Panc1 (cell line): ENCODE data around the gene FCN3. TPM values are rescaled to one million over a fixed set of nuclear protein-coding genes. Genes with fewer than 3 reads are reported as not detected.

Experiments used
- ATAC-seq: fragments of 200-7000 bp; cut with Tn5 transposase; 2 replicates; pipeline ENCODE4 v1.9.1; 2020; ENCODE audit warnings: mild to moderate bottlenecking, moderate library complexity
- BruUV-seq: library from RNA; stranded (reverse); fragments of 400-500 nt; replicated peaks from 2 replicates; lab custom pipeline; 2021; lab: Mats Ljungman, UMichigan
- CTCF ChIA-PET: fragments of 300-600 bp; sonication (Branson Sonifier 250); formaldehyde crosslinking; loops from one replicate; lab custom pipeline; 2022; ENCODE audit warnings: antibody characterized with exemption; lab: Charles Lee
- POLR2A ChIA-PET: fragments of 300-600 bp; sonication (Branson Sonifier 250); formaldehyde crosslinking; loops from one replicate; lab custom pipeline; 2022; ENCODE audit warnings: antibody characterized with exemption; lab: Charles Lee
- DNase-seq: peaks from one replicate; pipeline ENCODE4 v3.0.0-alpha.2; 2010; ENCODE audit warnings: low read depth, low spot score
- H3K27ac ChIP-seq: 2 replicates; pipeline ENCODE4 v1.5.1; 2011; ENCODE audit warnings: mild to moderate bottlenecking, low read length, inconsistent platforms
- H3K27me3 ChIP-seq: fragments of 200-500 bp; sonication (Bioruptor generic); 2 replicates; pipeline ENCODE4 v1.6.0; 2014; ENCODE audit warnings: low read length, inconsistent platforms; ENCODE audit not compliant: control insufficient read depth, insufficient read depth
- H3K36me3 ChIP-seq: fragments of 200-500 bp; sonication (Bioruptor generic); 2 replicates; pipeline ENCODE4 v1.5.1; 2014; ENCODE audit warnings: inconsistent platforms, mild to moderate bottlenecking, low read length, moderate library complexity; ENCODE audit not compliant: control insufficient read depth, insufficient read depth
- H3K4me1 ChIP-seq: 2 replicates; pipeline ENCODE4 v1.5.1; 2011; ENCODE audit warnings: inconsistent platforms, mild to moderate bottlenecking, low read length, moderate library complexity; ENCODE audit not compliant: control insufficient read depth, insufficient read depth
- H3K4me3 ChIP-seq, 2 experiments: 2 replicates each; pipeline ENCODE4 v1.5.1; 2011 to 2012; ENCODE audit warnings: low read depth in 2 of 2, low read length in 2 of 2, mild to moderate bottlenecking in 2 of 2, inconsistent platforms in 1 of 2, moderate library complexity in 1 of 2
- H3K9me3 ChIP-seq: fragments of 200-500 bp; sonication (Bioruptor generic); 2 replicates; pipeline ENCODE4 v1.5.1; 2014; ENCODE audit warnings: low read depth, mild to moderate bottlenecking, inconsistent platforms, low read length, moderate library complexity; ENCODE audit not compliant: control insufficient read depth, insufficient read depth
- POLR2AphosphoS5 ChIP-seq: IDR thresholded peaks from 2 replicates; pipeline ENCODE4 v1.6.1; 2012; ENCODE audit warnings: mild to moderate bottlenecking, low read depth, low read length, moderate library complexity
- REST ChIP-seq, 2 experiments: IDR thresholded peaks; 2 replicates each; pipeline ENCODE4 v1.6.1; 2011 to 2012; ENCODE audit warnings: low read depth in 2 of 2, control low read depth in 1 of 2, low read length in 1 of 2, mild to moderate bottlenecking in 1 of 2, moderate library complexity in 1 of 2; ENCODE audit not compliant: insufficient read depth in 1 of 2
- SIN3A ChIP-seq: IDR thresholded peaks from 2 replicates; pipeline ENCODE4 v1.6.1; 2012; ENCODE audit warnings: low read depth, mild to moderate bottlenecking, low read length, moderate library complexity, borderline replicate concordance; ENCODE audit not compliant: insufficient read depth
- TCF7L2 ChIP-seq: IDR thresholded peaks from 2 replicates; pipeline ENCODE4 v1.6.1; 2011; ENCODE audit warnings: mild to moderate bottlenecking, low read depth, low read length, inconsistent platforms
- in situ Hi-C: cut with HindIII; loops from 2 replicates; pipeline ENCODE4 v1.10.0; 2016; ENCODE audit warnings: low sequenced_read_pairs, low pct_unique_long_range_greater_than_20kb
- intact Hi-C: fragments of 100-400 bp; cut with micrococcal nuclease; formaldehyde crosslinking; loops from one replicate; pipeline ENCODE4 v1.10.0; 2022; ENCODE audit not compliant: unreplicated experiment
- total RNA-seq: library from RNA; stranded (reverse); gene quantifications from one replicate; pipeline ENCODE4 v1.2.1, GENCODE V29; 2021; ENCODE audit not compliant: unreplicated experiment
- TF ChIP-seq, protein P1 (sequence below): fragments of 450-650 bp; IDR thresholded peaks from 2 replicates; pipeline ENCODE4 v1.5.1; 2017; ENCODE audit warnings: mild to moderate bottlenecking

Gene FCN3
- total RNA-seq, 1 experiment from 2014 or later = not detected

- in situ Hi-C loops (no loop called here), intact Hi-C loops (no loop called here)
- Histone ChIP-seq H3K27ac (peak overlapping the region; percentile 83), H3K4me1 (peaks cover 19% of the 10 kb centered on the region), H3K9me3 (no peaks in the 10 kb centered on the region), H3K27me3 (no peaks in the 10 kb centered on the region), H3K36me3 (no peaks in the 10 kb centered on the region), H3K4me3 (peak overlapping the region; percentile 46 to 59)
- DNase-seq (no peak), ATAC-seq (peak; percentile 89)
- no TSS peak for BruUV-seq
- ChIA-PET POLR2A (interaction anchor here (0.6 kb wide), 2 partner anchors 218 to 385 kb away, joined by 3 read pairs; no protein-coding TSS in a partner anchor), CTCF (interaction anchor here (0.5 to 1.0 kb wide), 7 partner anchors 13 to 240 kb away, joined by 3 to 10 read pairs (median 4); no protein-coding TSS in a partner anchor)
- TF ChIP-seq TCF7L2 (no peak), SIN3A (no peak; the same call in 1 of the 2 replicates), POLR2AphosphoS5 (0 out of 2 replicates have a peak, but pooled peaks have one; percentile 9), REST (IDR thresholded peaks at IDR 0.05; ENCODE audit: insufficient read depth in 1 of 2, low read depth in 2 of 2, low read length in 1 of 2) (no peak)
- TF ChIP-seq, protein P1, sequence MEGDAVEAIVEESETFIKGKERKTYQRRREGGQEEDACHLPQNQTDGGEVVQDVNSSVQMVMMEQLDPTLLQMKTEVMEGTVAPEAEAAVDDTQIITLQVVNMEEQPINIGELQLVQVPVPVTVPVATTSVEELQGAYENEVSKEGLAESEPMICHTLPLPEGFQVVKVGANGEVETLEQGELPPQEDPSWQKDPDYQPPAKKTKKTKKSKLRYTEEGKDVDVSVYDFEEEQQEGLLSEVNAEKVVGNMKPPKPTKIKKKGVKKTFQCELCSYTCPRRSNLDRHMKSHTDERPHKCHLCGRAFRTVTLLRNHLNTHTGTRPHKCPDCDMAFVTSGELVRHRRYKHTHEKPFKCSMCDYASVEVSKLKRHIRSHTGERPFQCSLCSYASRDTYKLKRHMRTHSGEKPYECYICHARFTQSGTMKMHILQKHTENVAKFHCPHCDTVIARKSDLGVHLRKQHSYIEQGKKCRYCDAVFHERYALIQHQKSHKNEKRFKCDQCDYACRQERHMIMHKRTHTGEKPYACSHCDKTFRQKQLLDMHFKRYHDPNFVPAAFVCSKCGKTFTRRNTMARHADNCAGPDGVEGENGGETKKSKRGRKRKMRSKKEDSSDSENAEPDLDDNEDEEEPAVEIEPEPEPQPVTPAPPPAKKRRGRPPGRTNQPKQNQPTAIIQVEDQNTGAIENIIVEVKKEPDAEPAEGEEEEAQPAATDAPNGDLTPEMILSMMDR = no peak
Observed at GRCh38 chr1:27349784-27350662, 24.6 kb downstream of the FCN3 start.

DNA sequence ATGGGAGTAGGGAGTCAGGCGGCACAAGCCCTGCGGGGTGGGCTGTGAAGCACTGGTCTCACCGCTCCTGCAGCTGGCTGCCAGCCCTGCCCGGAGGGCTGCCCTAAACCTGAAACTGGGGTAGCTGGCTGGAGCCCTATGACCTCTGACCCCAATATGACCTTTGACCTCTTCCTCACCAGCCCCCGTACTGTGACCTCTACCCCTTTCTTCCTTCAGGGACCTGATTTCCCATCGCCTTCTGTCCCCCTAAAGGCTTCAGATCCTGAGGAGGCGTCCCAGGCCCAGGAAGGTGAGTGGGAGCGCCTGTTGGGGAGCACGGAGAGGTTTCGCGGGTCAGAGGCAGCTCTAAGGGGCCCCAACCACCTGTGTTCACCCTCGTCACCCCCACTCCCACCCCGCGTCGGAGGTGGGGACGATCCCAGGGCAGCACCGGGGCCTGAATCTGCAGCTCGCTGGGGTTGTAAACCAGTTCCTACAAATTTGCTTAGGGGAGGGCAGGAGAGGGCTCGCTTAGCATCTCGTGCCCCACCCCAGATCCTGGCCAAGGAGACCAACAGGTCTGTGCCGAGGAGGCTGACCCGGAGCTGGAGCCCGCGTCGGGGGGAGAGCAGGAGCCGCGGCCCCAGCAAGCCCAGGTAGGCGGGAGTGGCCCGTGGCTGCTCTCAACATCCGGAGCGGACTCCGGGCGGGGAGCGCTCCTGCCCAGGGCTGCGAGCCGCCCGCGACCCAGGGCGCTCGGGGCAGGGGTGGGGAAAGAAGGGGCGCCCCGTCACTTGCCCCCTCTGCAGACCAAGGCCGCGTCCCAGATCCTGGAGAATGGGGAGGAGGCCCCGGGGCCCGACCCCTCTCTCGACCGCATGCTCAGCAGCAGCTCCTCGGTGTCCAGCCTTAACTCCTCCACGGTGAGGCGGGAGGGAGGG, 25.5 kb downstream of the FCN3 start:
- BruUV-seq = no TSS peak
- DNase-seq (no peak), ATAC-seq (peak; percentile 81)
- CTCF ChIA-PET = interaction anchor here (0.5 to 1.0 kb wide), 6 partner anchors 14 to 239 kb away, joined by 3 to 10 read pairs (median 4); no protein-coding TSS in a partner anchor
- no peak for TF ChIP-seq TCF7L2
- TF ChIP-seq, protein P1 = no peak
- TF ChIP-seq POLR2AphosphoS5 = peak; percentile 38; the same call in 1 of the 2 replicates
- no peak; the same call in 1 of the 2 replicates for TF ChIP-seq SIN3A
- TF ChIP-seq REST (IDR thresholded peaks at IDR 0.05; ENCODE audit: insufficient read depth in 1 of 2, low read depth in 2 of 2, low read length in 1 of 2) = no peak
- POLR2A ChIA-PET = interaction anchor here (0.6 kb wide), 1 partner anchor 219 kb away, joined by 3 read pairs; no protein-coding TSS in a partner anchor
- no peaks in the 10 kb centered on the region for H3K36me3 ChIP-seq
- intact Hi-C loops = no loop called here
- H3K4me3 ChIP-seq = peak overlapping the region; percentile 46 to 59
- H3K27ac ChIP-seq = peak overlapping the region; percentile 83
- in situ Hi-C loops = no loop called here
- no peaks in the 10 kb centered on the region for H3K27me3 ChIP-seq
- H3K9me3 ChIP-seq = no peaks in the 10 kb centered on the region
- H3K4me1 ChIP-seq = peaks cover 19% of the 10 kb centered on the region
